CD4-positive, CD25-positive, alpha-beta regulatory T cell (primary cell): ENCODE measurements around the gene SMG9. TPM values are rescaled to one million over a fixed set of nuclear protein-coding genes. Genes with fewer than 3 reads are reported as not detected.

Experiments used
- ATAC-seq, 2 donors: fragments of 150-1000 bp; cut with Tn5 transposase; one replicate each; pipeline ENCODE4 v1.10.0; 2021; ENCODE audit warnings: low read depth in 2 of 2, moderate number of reproducible peaks in 2 of 2, moderate library complexity in 1 of 2
- DNase-seq, 3 donors: peaks; one replicate each; pipeline versions ENCODE4 v3.0.0 to v3.0.0-alpha.2; 2012 to 2022; ENCODE audit warnings: mixed read lengths in 1 of 3
- H3K27ac ChIP-seq: one replicate; pipeline ENCODE4 v1.7.0; 2013; ENCODE audit warnings: mild to moderate bottlenecking, low read length; ENCODE audit not compliant: insufficient read depth, poor library complexity, severe bottlenecking
- H3K27me3 ChIP-seq: one replicate; pipeline ENCODE4 v1.7.0; 2013; ENCODE audit warnings: low read length; ENCODE audit not compliant: control insufficient read depth, insufficient read depth
- H3K36me3 ChIP-seq: one replicate; pipeline ENCODE4 v1.7.0; 2013; ENCODE audit warnings: mild to moderate bottlenecking, low read length, moderate library complexity; ENCODE audit not compliant: control insufficient read depth, insufficient read depth
- H3K4me1 ChIP-seq: 2 replicates; pipeline ENCODE4 v1.7.0; 2013; ENCODE audit warnings: mild to moderate bottlenecking, low read length; ENCODE audit not compliant: insufficient read depth, control insufficient read depth, poor library complexity, severe bottlenecking
- H3K4me3 ChIP-seq: one replicate; pipeline ENCODE4 v1.7.0; 2013; ENCODE audit warnings: low read depth, mild to moderate bottlenecking, low read length, moderate library complexity
- H3K9me3 ChIP-seq, 2 experiments: 1 replicate in 1 of 2; 2 replicates in 1 of 2; pipeline ENCODE4 v1.7.0; 2013; ENCODE audit warnings: low read length in 2 of 2, mild to moderate bottlenecking in 1 of 2, moderate library complexity in 1 of 2; ENCODE audit not compliant: control insufficient read depth in 2 of 2
- H3K27ac Mint-ChIP-seq, 3 donors: one replicate each; pipeline ENCODE4 v1.8.0; 2020 to 2022; ENCODE audit warnings: mild to moderate bottlenecking in 3 of 3, mixed read lengths in 3 of 3, moderate library complexity in 2 of 3
- H3K27me3 Mint-ChIP-seq: one replicate; pipeline ENCODE4 v1.8.0; 2022; ENCODE audit warnings: mild to moderate bottlenecking, mixed read lengths
- H3K36me3 Mint-ChIP-seq: one replicate; pipeline ENCODE4 v1.8.0; 2020; ENCODE audit warnings: mixed read lengths
- H3K4me1 Mint-ChIP-seq, 4 donors: one replicate each; pipeline ENCODE4 v1.8.0; 2020 to 2022; ENCODE audit warnings: mixed read lengths in 4 of 4, mild to moderate bottlenecking in 1 of 4
- H3K4me3 Mint-ChIP-seq, 4 donors: one replicate each; pipeline ENCODE4 v1.8.0; 2020 to 2022; ENCODE audit warnings: mild to moderate bottlenecking in 4 of 4, mixed read lengths in 4 of 4, moderate library complexity in 3 of 4
- H3K9me3 Mint-ChIP-seq, 7 donors: one replicate each; pipeline ENCODE4 v1.8.0; 2020 to 2022; ENCODE audit warnings: mixed read lengths in 7 of 7, mild to moderate bottlenecking in 3 of 7, moderate library complexity in 2 of 7
- polyA plus RNA-seq, 4 donors: library from polyadenylated mRNA; unstranded; fragments of 300-500 nt; fragmentation: Illumina TruSeq; gene quantifications; one replicate each; pipeline ENCODE4 v1.2.3, GENCODE V29; 2021
- total RNA-seq: library from RNA; stranded (reverse); gene quantifications from one replicate; pipeline ENCODE4 v1.2.3, GENCODE V29; 2022

SMG9 gene
- total and polyA plus RNA-seq, 5 donors from 2014 or later, result 3.4 to 40.7 (median 5.9) TPM

- no peak overlapping the region for H3K4me3 Mint-ChIP-seq
- Histone ChIP-seq H3K4me3 (no peak overlapping the region), H3K4me1 (no peaks in the 10 kb centered on the region), H3K27ac (no peak overlapping the region), H3K27me3 (no peaks in the 10 kb centered on the region), H3K9me3 (no peaks in the 10 kb centered on the region), H3K36me3 (peaks cover 54% of the 10 kb centered on the region)
- H3K36me3 Mint-ChIP-seq, result peaks cover 41% of the 10 kb centered on the region
- DNase-seq, result no peak
- H3K27ac Mint-ChIP-seq, result peak overlapping the region in 1 of 3 donors; percentile 51
- no peaks in the 10 kb centered on the region for H3K27me3 Mint-ChIP-seq
- no peak for ATAC-seq
- H3K9me3 Mint-ChIP-seq, result no peaks in the 10 kb centered on the region
- peaks cover 0 to 6% (median 2%) of the 10 kb centered on the region in 4 donors for H3K4me1 Mint-ChIP-seq
These were observed 24.8 kb downstream of the SMG9 start for GRCh38 chr19:43729919-43730318.

DNA sequence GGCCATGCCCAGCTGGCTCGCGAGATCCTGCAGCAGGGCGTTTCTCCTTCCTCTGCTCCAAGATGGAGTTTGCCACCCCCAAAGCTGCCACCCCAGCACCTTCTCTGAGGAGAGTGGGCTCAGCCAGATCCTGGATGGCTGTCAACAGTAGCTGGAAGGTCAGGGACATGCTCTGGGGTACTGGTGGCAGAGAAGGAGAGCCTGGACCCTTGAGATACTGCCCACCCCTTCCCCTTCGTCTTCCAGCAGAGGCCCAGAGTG, 27.2 kb downstream of the SMG9 start:
- H3K4me3 Mint-ChIP-seq, result no peak overlapping the region
- Histone ChIP-seq H3K27me3 (no peaks in the 10 kb centered on the region), H3K4me1 (no peaks in the 10 kb centered on the region), H3K36me3 (peaks cover 34% of the 10 kb centered on the region), H3K4me3 (no peak overlapping the region), H3K27ac (no peak overlapping the region), H3K9me3 (no peaks in the 10 kb centered on the region)
- H3K27me3 Mint-ChIP-seq, result no peaks in the 10 kb centered on the region
- no peak for ATAC-seq
- no peaks in the 10 kb centered on the region for H3K9me3 Mint-ChIP-seq
- H3K27ac Mint-ChIP-seq, result no peak overlapping the region
- H3K36me3 Mint-ChIP-seq, result peaks cover 28% of the 10 kb centered on the region
- DNase-seq, result no peak
- peaks cover 0 to 3% (median under 1%) of the 10 kb centered on the region in 4 donors for H3K4me1 Mint-ChIP-seq

DNA sequence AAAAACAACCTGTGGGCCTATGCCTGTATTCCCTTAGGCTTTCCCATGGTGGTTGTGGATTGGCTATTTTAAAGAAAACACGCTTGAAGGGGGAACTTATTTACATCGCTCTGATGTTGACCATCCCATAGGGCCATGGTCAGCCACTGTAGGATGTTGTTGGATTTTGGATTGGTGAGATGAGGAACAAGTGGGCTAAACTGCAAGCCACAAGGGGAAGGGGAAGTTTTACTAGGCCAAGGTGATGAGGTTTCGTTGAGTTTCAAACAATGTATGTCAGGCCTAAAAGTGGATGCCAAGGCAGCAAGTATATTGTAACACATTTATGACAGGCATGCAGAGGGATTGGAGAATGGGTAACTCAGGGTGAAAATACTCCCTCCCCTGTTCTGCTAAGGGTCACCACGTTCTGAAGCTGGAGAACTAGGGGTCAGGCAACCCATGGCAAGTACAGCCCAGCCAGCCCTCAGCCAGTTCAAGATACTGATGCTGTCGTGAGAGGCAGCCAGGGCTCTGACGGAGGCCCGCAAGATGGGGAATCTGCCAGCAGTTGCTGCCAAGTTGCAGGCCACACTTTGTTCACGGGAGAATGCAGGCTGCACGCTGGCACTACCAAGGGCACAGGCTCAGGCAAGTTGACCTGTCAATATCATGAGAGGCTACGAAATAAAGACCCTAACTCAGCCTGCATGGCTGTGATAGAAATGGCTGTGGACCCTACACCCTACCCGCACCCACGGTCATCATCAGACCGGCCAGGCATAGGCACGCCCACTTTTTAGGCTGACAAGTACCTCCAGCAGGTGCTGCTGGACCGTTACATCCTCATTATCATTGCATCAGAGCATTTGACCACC, 27.8 kb downstream of the SMG9 start:
- no peaks in the 10 kb centered on the region for H3K9me3 Mint-ChIP-seq
- Histone ChIP-seq H3K36me3 (peaks cover 30% of the 10 kb centered on the region), H3K4me3 (no peak overlapping the region), H3K27ac (no peak overlapping the region), H3K9me3 (no peaks in the 10 kb centered on the region), H3K27me3 (no peaks in the 10 kb centered on the region), H3K4me1 (no peaks in the 10 kb centered on the region)
- peaks cover 0 to 3% (median under 1%) of the 10 kb centered on the region in 4 donors for H3K4me1 Mint-ChIP-seq
- H3K36me3 Mint-ChIP-seq, result peaks cover 22% of the 10 kb centered on the region
- DNase-seq, result no peak
- no peak overlapping the region for H3K4me3 Mint-ChIP-seq
- peak overlapping the region in 1 of 3 donors; percentile 53 for H3K27ac Mint-ChIP-seq
- no peaks in the 10 kb centered on the region for H3K27me3 Mint-ChIP-seq
- ATAC-seq, result no peak

DNA sequence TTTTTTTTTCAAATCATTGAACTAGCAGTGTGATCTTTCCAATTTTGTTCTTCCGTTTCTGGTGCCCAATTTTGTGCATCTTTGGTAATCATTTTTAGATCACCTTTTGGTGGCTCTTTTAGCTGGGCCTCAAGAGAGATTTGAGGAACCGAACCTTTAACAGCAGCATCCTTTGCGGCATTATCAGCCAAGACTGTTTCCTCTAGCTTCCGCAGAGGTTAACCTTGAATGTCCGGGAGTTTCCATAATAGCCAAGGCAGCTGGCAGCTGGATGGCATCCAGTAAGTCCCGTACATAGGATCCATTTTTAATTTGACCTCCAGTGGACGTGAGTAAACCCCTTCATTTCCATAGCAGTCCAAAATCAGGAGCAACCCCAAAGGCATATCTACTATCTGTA, 29.3 kb downstream of the SMG9 start:
- Histone ChIP-seq H3K27ac (no peak overlapping the region), H3K36me3 (peaks cover 16% of the 10 kb centered on the region), H3K4me3 (no peak overlapping the region), H3K9me3 (no peaks in the 10 kb centered on the region), H3K27me3 (no peaks in the 10 kb centered on the region), H3K4me1 (no peaks in the 10 kb centered on the region)
- H3K4me3 Mint-ChIP-seq, result no peak overlapping the region
- peaks cover 0 to 3% (median under 1%) of the 10 kb centered on the region in 4 donors for H3K4me1 Mint-ChIP-seq
- H3K27ac Mint-ChIP-seq, result peak overlapping the region in 1 of 3 donors; percentile 10
- peaks cover 5% of the 10 kb centered on the region for H3K27me3 Mint-ChIP-seq
- DNase-seq (no peak), ATAC-seq (no peak)
- peaks cover 20% of the 10 kb centered on the region for H3K36me3 Mint-ChIP-seq
- no peaks in the 10 kb centered on the region for H3K9me3 Mint-ChIP-seq

GRCh38 chr19:43724896-43725295, 29.9 kb downstream of the SMG9 start:
- no peak overlapping the region for H3K4me3 ChIP-seq
- Mint-ChIP-seq H3K36me3 (peaks cover 15% of the 10 kb centered on the region), H3K9me3 (no peaks in the 10 kb centered on the region), H3K27me3 (peaks cover 5% of the 10 kb centered on the region), H3K4me1 (peaks cover 0 to 3% (median under 1%) of the 10 kb centered on the region in 4 donors), H3K4me3 (no peak overlapping the region), H3K27ac (peak overlapping the region in 1 of 3 donors; percentile 10)
- no peaks in the 10 kb centered on the region for H3K4me1 ChIP-seq
- H3K27ac ChIP-seq, result no peak overlapping the region
- no peaks in the 10 kb centered on the region for H3K27me3 ChIP-seq
- H3K9me3 ChIP-seq, result no peaks in the 10 kb centered on the region
- DNase-seq, result no peak
- ATAC-seq, result no peak
- H3K36me3 ChIP-seq, result peaks cover 16% of the 10 kb centered on the region

- Mint-ChIP-seq H3K9me3 (no peaks in the 10 kb centered on the region), H3K27me3 (peaks cover 5% of the 10 kb centered on the region), H3K27ac (no peak overlapping the region), H3K4me3 (no peak overlapping the region), H3K4me1 (peaks cover 0 to 2% (median 0%) of the 10 kb centered on the region in 4 donors), H3K36me3 (peaks cover 12% of the 10 kb centered on the region)
- H3K4me3 ChIP-seq, result no peak overlapping the region
- no peak overlapping the region for H3K27ac ChIP-seq
- no peaks in the 10 kb centered on the region for H3K27me3 ChIP-seq
- H3K4me1 ChIP-seq, result no peaks in the 10 kb centered on the region
- H3K36me3 ChIP-seq, result peaks cover 7% of the 10 kb centered on the region
- no peak for DNase-seq
- H3K9me3 ChIP-seq, result no peaks in the 10 kb centered on the region
- ATAC-seq, result no peak
These were observed 31.2 kb downstream of the SMG9 start for GRCh38 chr19:43723588-43723987.

- no peaks in the 10 kb centered on the region for H3K9me3 Mint-ChIP-seq
- DNase-seq, result no peak
- Histone ChIP-seq H3K9me3 (no peaks in the 10 kb centered on the region), H3K36me3 (no peaks in the 10 kb centered on the region), H3K27me3 (no peaks in the 10 kb centered on the region), H3K4me1 (no peaks in the 10 kb centered on the region), H3K27ac (no peak overlapping the region), H3K4me3 (no peak overlapping the region)
- peaks cover 5% of the 10 kb centered on the region for H3K27me3 Mint-ChIP-seq
- H3K27ac Mint-ChIP-seq, result peak overlapping the region in 1 of 3 donors; percentile 23
- H3K36me3 Mint-ChIP-seq, result peaks cover under 1% of the 10 kb centered on the region
- H3K4me1 Mint-ChIP-seq, result no peaks in the 10 kb centered on the region
- H3K4me3 Mint-ChIP-seq, result no peak overlapping the region
- ATAC-seq, result no peak
These were observed 33.2 kb downstream of the SMG9 start for GRCh38 chr19:43721469-43722048.

DNA sequence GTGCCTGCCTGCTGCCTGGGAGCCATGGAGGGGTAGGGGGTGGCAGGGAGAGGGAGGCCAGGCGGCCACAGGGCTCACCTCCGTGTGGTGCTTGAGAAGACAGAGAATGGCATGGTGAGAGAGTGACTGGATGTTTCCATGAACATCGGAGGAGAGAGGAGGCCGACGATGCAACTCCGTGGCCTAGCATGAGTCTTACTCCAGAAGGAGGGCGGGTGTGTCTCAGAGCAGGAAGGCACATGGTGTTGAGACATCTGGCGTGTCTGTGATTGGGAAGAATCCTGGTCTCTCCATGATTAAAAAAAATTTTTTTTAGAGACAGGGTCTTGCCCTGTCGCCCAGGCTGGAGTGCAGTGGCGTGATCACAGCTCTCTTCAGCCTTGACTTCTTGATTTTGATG, 33.8 kb downstream of the SMG9 start:
- Histone ChIP-seq H3K4me3 (no peak overlapping the region), H3K36me3 (no peaks in the 10 kb centered on the region), H3K27ac (no peak overlapping the region), H3K9me3 (no peaks in the 10 kb centered on the region), H3K27me3 (no peaks in the 10 kb centered on the region), H3K4me1 (no peaks in the 10 kb centered on the region)
- Mint-ChIP-seq H3K4me1 (no peaks in the 10 kb centered on the region), H3K27me3 (peaks cover 5% of the 10 kb centered on the region), H3K36me3 (no peaks in the 10 kb centered on the region), H3K4me3 (no peak overlapping the region), H3K9me3 (no peaks in the 10 kb centered on the region), H3K27ac (peak overlapping the region in 1 of 3 donors; percentile 34)
- ATAC-seq, result no peak
- no peak for DNase-seq
